Activated effector memory CD4-positive, alpha-beta T cell treated with Interleukin-2 at 50 U/mL for 16 hours (primary cell): ENCODE data around the gene DNAJC5G.

Source experiments
- DNase-seq: peaks from one replicate; pipeline ENCODE4 v3.0.0-alpha.2; 2020

Gene DNAJC5G

GRCh38 chr2:27275211-27276150 lies at the start of gene DNAJC5G:
TSS of gene DNAJC5G (plus strand) at chr2:27275433. CDS start at chr2:27276729, 1,296 bp downstream.
- no peak for DNase-seq

GRCh38 chr2:27225526-27225925 lies 49.7 kb upstream of the DNAJC5G start:
- DNase-seq, result no peak

- no peak for DNase-seq
Observed at GRCh38 chr2:27227501-27227900, 47.7 kb upstream of the DNAJC5G start.

GRCh38 chr2:27231921-27232320 lies 43.3 kb upstream of the DNAJC5G start:
- no peak for DNase-seq

GRCh38 chr2:27233341-27233740 lies 41.9 kb upstream of the DNAJC5G start:
- no peak for DNase-seq

- DNase-seq, result no peak
Observed at GRCh38 chr2:27236136-27236535, 39.1 kb upstream of the DNAJC5G start.

- no peak for DNase-seq
Observed at GRCh38 chr2:27236626-27237025, 38.6 kb upstream of the DNAJC5G start.

- DNase-seq, result no peak
Observed at GRCh38 chr2:27237341-27237945, 37.8 kb upstream of the DNAJC5G start.

- no peak for DNase-seq
Observed at GRCh38 chr2:27238976-27239375, 36.3 kb upstream of the DNAJC5G start.

- DNase-seq, result no peak
Observed at GRCh38 chr2:27240406-27240805, 34.8 kb upstream of the DNAJC5G start.

- no peak for DNase-seq
Observed at GRCh38 chr2:27241761-27242613, 33.2 kb upstream of the DNAJC5G start.

- no peak for DNase-seq
Observed at GRCh38 chr2:27242614-27242951, 32.6 kb upstream of the DNAJC5G start.

- DNase-seq, result no peak
Observed at GRCh38 chr2:27243391-27244130, 31.7 kb upstream of the DNAJC5G start.

GRCh38 chr2:27245116-27245515 lies 30.1 kb upstream of the DNAJC5G start:
- no peak for DNase-seq

GRCh38 chr2:27245626-27246025 lies 29.6 kb upstream of the DNAJC5G start:
- DNase-seq, result no peak

- DNase-seq, result no peak
Observed at GRCh38 chr2:27247893-27248292, 27.3 kb upstream of the DNAJC5G start.

- no peak for DNase-seq
Observed at GRCh38 chr2:27249159-27249890, 25.9 kb upstream of the DNAJC5G start.

- DNase-seq, result peak; percentile 19
Observed at GRCh38 chr2:27249891-27250651, 25.2 kb upstream of the DNAJC5G start.

GRCh38 chr2:27250652-27251379 lies 24.4 kb upstream of the DNAJC5G start:
- no peak for DNase-seq

- no peak for DNase-seq
Observed at GRCh38 chr2:27251766-27252165, 23.5 kb upstream of the DNAJC5G start.
